ENCODE results near the gene RELL1.

Gene RELL1

GRCh38 chr4:37599092-37599790, 86.9 kb downstream of the RELL1 start:
- DNase-seq (ENCODE audit: low read depth in 2 of 2) = no peak

GRCh38 chr4:37597034-37597433, 89.1 kb downstream of the RELL1 start:
- no peak for DNase-seq (ENCODE audit: low read depth in 2 of 2)

GRCh38 chr4:37595875-37596680, 90.1 kb downstream of the RELL1 start:
- DNase-seq (ENCODE audit: low read depth in 2 of 2) = no peak

DNA sequence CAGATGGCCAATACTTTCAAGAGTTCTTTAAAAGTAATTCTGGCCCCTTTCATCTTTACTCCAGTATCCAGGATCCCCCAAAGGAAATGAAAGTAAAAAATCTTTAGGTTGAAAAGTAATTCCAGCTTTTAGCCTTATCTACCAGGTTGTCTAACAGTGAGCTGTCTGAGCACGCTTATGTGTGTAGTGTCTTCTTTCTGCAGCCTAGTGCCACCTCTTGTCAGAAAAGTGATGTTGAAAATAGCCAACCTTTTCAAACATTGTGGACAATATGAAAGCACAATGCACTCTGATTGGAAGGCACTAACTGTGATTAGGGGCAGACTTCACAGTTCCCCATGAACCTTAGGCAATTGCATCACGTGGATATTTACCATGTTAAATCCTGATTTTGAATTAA, 92.1 kb downstream of the RELL1 start:
- DNase-seq (ENCODE audit: low read depth in 2 of 2) = no peak

GRCh38 chr4:37591349-37591748, 94.8 kb downstream of the RELL1 start:
- DNase-seq (ENCODE audit: low read depth in 2 of 2) = no peak

- no peak for DNase-seq (ENCODE audit: low read depth in 2 of 2)
These were observed 96.2 kb downstream of the RELL1 start for GRCh38 chr4:37590016-37590415.

DNA sequence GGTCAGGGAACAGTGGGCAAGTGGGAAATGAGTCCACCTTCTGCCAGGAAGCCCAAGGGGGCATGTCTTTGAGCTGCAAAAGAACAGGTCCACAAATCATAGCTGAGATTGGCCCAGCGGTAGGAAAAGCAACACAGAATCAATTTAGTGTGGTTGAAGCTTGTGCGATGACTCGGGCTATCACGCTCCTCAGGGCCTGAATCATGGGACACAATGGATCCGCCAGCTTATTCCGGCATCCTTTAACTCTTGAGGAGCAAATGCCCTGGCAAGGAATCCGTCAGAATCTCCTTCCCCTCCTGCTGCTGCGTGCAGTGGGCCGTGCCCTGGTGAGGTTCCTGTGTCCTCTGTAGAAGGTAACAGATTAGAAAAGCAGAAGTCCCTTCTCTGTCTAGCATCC, 98.0 kb downstream of the RELL1 start:
- DNase-seq (ENCODE audit: low read depth in 2 of 2) = no peak

GRCh38 chr4:37586194-37586593, 100.0 kb downstream of the RELL1 start:
- DNase-seq (ENCODE audit: low read depth in 2 of 2) = no peak

DNA sequence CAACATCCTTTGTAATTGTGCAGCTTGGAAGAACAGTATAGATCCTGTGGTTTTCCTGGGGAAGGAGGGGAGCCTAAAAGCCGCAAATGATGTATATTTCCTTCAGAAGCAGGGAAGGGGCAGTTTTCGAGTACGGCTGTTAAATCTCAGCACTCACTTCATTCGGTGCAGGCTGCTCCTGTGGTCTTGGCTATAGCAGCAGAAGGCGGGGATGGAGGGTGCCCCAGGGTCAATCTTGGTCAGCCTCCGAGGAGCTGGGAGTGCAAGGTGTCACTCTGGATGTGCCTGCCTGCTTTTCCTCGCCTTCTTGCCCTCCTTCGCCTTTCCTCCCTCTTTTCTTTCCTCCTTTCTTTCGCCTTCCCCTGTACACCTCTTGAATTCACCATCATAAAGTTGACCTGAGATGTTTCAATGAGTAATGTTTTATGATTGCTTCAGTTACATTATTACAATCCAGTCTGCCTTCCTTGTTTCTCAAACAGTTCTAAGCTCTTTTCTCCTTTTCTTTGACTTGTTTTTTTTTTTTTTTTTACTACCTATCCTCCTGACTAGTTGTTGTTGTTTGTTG, 101.6 kb downstream of the RELL1 start:
- no peak for DNase-seq (ENCODE audit: low read depth in 2 of 2)

DNA sequence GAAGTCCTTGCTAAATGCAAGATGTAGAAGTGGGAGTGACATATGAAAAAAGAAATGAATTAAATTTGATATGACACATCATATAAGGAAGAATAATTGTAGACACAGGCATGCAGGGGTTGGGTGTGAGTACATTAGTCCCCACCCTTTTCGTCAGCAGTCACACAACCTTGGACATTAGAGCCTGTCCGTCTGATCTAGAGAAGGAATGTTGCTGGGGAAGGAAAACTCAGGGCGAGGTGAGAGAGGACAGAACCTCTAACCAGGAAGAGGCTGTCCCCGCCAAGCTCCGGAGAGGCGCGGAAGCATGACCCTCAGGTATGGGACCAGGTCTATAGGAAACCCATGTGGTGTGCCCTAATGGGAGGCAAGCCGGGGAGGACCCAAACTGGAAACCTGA, 102.1 kb downstream of the RELL1 start:
- DNase-seq (ENCODE audit: low read depth in 2 of 2) = no peak

- DNase-seq (ENCODE audit: low read depth in 2 of 2) = no peak
These were observed 112.6 kb downstream of the RELL1 start for GRCh38 chr4:37573566-37573965.

DNA sequence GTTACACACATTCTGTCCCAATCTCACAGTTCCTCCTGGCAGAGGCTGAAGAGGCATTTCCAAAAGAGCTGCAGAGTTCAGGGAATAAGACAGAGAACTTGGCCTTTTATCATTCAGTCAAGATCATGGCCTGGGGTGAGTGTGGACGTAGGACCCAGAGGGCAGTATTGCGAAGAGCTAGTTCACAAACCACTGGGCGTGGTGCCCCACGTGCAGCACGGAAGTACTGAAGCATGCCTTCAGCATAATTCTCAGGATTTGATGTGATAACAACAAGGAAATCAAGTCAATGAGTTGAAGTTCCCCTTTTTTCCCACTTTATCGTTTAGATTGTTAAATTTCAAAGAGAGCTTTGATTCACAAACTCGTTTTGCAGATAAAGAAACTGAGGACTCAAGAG, 117.7 kb downstream of the RELL1 start:
- DNase-seq (ENCODE audit: low read depth in 2 of 2) = no peak

DNA sequence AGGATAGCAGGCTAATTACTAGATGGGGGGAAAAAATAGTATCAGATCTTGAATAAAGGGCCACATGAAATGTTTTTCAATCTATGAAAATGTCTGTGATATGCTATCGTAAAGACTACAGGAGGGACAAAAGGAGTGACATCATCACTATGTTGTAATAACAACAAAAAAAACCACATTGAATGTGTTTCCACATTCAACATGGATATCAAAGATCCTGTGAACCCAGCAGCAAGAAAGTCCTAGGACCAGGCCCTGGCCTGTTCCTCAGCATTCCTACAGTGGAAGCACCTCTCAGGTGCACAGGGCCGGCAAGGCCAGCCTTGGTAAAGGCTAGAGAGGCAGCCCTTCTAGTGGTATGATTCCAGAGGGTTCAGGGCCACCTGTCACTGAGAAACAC, 118.3 kb downstream of the RELL1 start:
- no peak for DNase-seq (ENCODE audit: low read depth in 2 of 2)

DNA sequence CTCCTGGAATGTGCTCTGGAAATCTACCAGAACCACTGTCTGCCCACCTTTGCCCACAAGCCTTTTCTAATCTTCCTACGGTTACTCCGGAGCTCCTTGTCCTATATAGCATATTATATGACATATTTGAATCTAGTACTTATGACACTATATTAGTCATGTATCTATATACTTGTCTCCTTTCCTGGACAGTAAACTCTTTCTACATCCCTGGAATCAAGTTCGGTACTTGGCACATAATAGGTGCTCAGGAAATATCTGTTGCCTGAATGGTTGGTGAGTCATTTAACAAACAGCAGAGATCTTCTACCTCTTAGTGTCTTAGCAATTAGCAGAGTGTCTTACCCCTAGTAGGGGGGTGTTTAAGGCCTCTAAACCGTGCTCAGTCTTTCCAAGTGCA, 123.6 kb downstream of the RELL1 start:
- DNase-seq (ENCODE audit: low read depth in 2 of 2) = no peak

- no peak for DNase-seq (ENCODE audit: low read depth in 2 of 2)
These were observed 124.4 kb downstream of the RELL1 start for GRCh38 chr4:37561803-37562207.

- DNase-seq (ENCODE audit: low read depth in 2 of 2) = no peak
These were observed 124.9 kb downstream of the RELL1 start for GRCh38 chr4:37561196-37561802.

All from stimulated activated CD8-positive, alpha-beta memory T cell treated with anti-CD3 and anti-CD28 coated beads, Interleukin-15, amount 100 ng/mL, for 48 hours (primary cell).